NCI-H774 (cell line): Measurements from ENCODE around the gene USP37.

Experiments used
- DNase-seq: peaks from one replicate; lab custom pipeline; 2025; lab: John Stamatoyannopoulos, UW

USP37 gene

GRCh38 chr2:218429911-218430692 is 138.0 kb downstream of the USP37 start:
- DNase-seq: no peak

- no peak for DNase-seq
These were observed 139.1 kb downstream of the USP37 start for GRCh38 chr2:218428846-218429558.

- DNase-seq: no peak
These were observed 140.4 kb downstream of the USP37 start for GRCh38 chr2:218427741-218428140.

DNA sequence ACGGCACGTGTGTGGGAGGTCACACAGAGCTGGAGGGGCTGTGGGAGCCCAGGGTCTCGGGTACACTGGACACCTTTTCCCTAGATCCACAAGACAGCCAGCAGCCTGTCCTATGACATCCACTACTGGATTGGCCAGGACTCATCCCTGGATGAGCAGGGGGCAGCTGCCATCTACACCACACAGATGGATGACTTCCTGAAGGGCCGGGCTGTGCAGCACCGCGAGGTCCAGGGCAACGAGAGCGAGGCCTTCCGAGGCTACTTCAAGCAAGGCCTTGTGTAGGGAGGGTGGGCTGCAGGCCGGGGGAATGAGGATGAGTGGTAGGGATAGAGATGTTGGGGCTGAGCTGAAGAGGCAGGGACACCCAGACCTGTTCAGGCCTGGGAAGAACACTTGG is 142.6 kb downstream of the USP37 start:
- DNase-seq: no peak

- no peak for DNase-seq
These were observed 144.6 kb downstream of the USP37 start for GRCh38 chr2:218423584-218423983.

GRCh38 chr2:218422403-218423086 is 145.6 kb downstream of the USP37 start:
- DNase-seq: no peak

DNA sequence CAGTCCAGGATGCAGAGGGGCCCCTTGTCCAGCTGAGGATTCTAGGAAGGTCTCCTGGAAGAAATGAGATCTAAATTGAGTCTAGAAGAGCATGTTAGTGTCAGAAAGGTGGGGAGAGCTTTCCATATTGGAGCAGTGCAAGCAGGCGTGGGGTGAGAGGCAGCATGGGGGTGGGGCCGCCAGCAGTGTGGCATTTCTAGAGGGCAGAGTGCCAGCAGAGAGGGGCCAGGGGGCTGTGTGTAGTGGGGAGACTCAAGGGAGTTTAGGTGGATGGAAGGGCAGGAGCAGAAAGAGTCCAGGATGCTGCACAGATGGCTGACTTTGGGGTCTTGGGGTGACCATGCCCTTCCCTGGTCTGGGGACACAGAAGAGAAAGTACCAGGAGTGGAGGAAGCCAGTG is 147.1 kb downstream of the USP37 start:
- no peak for DNase-seq

- no peak for DNase-seq
These were observed 148.4 kb downstream of the USP37 start for GRCh38 chr2:218419630-218420216.

- DNase-seq: no peak
These were observed 149.3 kb downstream of the USP37 start, which contains the start of gene VIL1 for GRCh38 chr2:218418717-218419458. Gene VIL1, plus strand, starts transcription at chr2:218419123. Its CDS starts 4,656 bp downstream, at chr2:218423779.

DNA sequence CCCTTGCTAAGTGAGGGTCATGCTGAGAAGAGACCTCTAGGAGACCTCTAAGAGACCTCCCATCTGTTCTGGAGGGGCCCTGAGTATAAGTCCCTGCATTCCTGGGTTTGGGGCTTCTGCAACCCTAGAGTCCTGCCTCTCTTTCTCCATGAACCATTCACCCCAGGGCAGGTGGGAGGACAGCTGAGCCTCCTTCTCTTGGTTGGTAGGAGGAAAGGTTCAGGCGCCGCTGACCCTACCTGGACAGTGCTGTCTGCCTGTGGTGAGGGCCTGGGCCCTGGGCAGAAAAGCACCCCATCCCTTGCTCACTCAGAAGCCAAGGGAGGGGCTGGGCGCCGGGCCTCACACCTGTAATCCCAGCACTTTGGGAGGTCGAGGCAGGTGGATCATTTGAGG is 149.8 kb downstream of the USP37 start:
- DNase-seq: no peak

- no peak for DNase-seq
These were observed 160.4 kb downstream of the USP37 start for GRCh38 chr2:218407717-218408116.

GRCh38 chr2:218406949-218407618 is 161.1 kb downstream of the USP37 start:
- DNase-seq: peak; percentile 8

GRCh38 chr2:218406209-218406948 is 161.8 kb downstream of the USP37 start:
- DNase-seq: peak; percentile 92

DNA sequence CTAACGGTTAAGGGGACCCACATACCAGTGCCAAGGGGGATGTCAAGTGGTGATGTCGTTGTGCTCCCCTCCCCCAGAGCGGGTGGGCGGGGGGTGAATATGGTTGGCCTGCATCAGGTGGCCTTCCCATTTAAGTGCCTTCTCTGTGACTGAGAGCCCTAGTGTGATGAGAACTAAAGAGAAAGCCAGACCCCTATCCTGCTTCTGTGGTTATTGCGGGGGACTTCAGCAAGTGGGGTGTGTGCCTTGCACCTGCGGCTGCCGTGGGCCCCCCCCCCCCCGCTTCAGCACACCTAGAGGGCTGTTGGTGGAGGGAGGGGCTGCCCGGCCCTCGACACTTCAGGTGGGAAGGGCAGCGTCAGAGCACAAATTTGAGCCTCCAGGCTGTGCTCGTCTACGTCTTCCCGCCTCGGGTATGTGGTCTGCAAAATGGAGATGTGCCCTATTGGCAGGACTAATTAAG is 162.4 kb downstream of the USP37 start:
- DNase-seq: no peak

DNA sequence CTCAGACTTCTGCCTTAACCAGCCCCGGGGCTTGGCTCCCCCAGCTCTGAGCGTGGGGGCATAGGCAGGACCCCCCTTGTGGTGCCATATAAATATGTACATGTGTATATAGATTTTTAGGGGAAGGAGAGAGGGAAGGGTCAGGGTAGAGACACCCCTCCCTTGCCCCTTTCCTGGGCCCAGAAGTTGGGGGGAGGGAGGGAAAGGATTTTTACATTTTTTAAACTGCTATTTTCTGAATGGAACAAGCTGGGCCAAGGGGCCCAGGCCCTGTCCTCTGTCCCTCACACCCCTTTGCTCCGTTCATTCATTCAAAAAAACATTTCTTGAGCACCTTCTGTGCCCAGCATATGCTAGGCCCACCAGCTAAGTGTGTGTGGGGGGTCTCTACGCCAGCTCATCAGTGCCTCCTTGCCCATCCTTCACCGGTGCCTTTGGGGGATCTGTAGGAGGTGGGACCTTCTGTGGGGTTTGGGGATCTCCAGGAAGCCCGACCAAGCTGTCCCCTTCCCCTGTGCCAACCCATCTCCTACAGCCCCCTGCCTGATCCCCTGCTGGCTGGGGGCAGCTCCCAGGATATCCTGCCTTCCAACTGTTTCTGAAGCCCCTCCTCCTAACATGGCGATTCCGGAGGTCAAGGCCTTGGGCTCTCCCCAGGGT is 162.9 kb downstream of the USP37 start:
- no peak for DNase-seq

DNA sequence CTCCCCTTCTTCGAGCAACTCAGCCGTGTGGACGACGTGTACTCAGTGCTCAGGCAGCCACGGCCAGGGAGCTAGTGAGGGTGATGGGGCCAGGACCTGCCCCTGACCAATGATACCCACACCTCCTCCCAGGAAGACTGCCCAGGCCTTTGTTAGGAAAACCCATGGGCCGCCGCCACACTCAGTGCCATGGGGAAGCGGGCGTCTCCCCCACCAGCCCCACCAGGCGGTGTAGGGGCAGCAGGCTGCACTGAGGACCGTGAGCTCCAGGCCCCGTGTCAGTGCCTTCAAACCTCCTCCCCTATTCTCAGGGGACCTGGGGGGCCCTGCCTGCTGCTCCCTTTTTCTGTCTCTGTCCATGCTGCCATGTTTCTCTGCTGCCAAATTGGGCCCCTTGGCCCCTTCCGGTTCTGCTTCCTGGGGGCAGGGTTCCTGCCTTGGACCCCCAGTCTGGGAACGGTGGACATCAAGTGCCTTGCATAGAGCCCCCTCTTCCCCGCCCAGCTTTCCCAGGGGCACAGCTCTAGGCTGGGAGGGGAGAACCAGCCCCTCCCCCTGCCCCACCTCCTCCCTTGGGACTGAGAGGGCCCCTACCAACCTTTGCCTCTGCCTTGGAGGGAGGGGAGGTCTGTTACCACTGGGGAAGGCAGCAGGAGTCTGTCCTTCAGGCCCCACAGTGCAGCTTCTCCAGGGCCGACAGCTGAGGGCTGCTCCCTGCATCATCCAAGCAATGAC is 163.6 kb downstream of the USP37 start:
- DNase-seq: no peak

GRCh38 chr2:218403810-218404209 is 164.3 kb downstream of the USP37 start:
- no peak for DNase-seq

- no peak for DNase-seq
These were observed 165.2 kb downstream of the USP37 start for GRCh38 chr2:218402911-218403411.

GRCh38 chr2:218402491-218402901 is 165.7 kb downstream of the USP37 start:
- DNase-seq: no peak
